ENCODE data around the gene CHD1L. TPM values are rescaled to one million over a fixed set of nuclear protein-coding genes. Genes with fewer than 3 reads are reported as not detected.

Gene CHD1L
- total and polyA plus RNA-seq, 2 experiments from 2014 or later = 29.8 to 43.9 TPM

DNA sequence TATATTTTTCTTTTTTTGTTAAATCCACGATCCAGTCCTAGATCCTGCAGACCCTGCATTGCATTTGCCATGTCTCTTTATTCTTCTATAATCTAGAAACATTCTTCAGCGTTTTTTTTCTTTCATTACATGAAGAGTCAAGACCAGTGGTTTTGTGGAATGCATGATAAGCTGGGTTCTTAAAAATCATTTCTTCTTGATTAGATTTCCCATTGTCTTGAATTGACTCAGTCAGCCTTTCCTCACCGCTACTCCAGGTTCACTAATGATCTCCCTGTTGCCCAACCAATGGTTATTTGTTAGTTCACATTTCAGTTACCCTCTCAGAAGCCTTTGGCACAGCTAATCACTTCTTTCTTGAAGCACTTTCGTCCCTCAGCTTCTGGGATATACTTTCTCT lies 25.2 kb downstream of the CHD1L start:
- H3K36me3 Mint-ChIP-seq (ENCODE audit: low read depth) = peaks cover 58% of the 10 kb centered on the region

DNA sequence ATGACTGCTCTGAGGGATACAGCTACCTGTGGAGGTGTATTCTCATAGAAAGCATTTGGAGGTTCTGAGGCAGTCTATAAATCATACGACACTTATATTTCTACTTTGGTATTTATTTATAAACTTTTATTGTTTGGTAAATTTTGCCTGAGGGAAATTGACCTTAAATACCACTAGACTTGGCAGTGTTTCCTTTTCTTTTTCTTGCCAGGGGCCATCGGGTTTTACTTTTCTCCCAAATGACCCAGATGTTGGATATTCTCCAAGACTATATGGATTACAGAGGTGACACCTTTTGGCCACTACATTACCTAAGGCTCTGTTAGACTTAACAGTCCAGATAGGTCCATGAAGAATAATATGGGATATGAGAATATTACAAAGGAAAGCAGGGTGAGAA lies 28.2 kb downstream of the CHD1L start:
- Mint-ChIP-seq H3K4me1 (peaks cover 6% of the 10 kb centered on the region; the same call in 2 of the 3 replicates), H3K9me3 (no peaks in the 10 kb centered on the region), H3K36me3 (ENCODE audit: low read depth) (peaks cover 64% of the 10 kb centered on the region), H3K4me3 (no peak overlapping the region), H3K27ac (no peak overlapping the region), H3K27me3 (ENCODE audit: insufficient read depth, low read depth, poor library complexity) (no peaks in the 10 kb centered on the region)
- peaks cover 4% of the 10 kb centered on the region; the same call in 1 of the 2 replicates for H3K4me1 ChIP-seq (ENCODE audit: insufficient read depth)
- no peak overlapping the region for H3K4me3 ChIP-seq
- ATAC-seq (no peak), DNase-seq (ENCODE audit: low spot score) (no peak)
- H3K4me2 ChIP-seq = no peak overlapping the region
- no peak overlapping the region for H2AFZ ChIP-seq
- H4K20me1 ChIP-seq (replicated peaks; ENCODE audit: insufficient read depth) = peaks cover 10% of the 10 kb centered on the region; the same call in 1 of the 2 replicates
- no peak for TF ChIP-seq ZNF331 (CRISPR knock-in tag; IDR thresholded peaks at IDR 0.05; ENCODE audit: low read depth)
- no peak overlapping the region for H3K27ac ChIP-seq (ENCODE audit: low read depth)
- H3K36me3 ChIP-seq (ENCODE audit: insufficient read depth) = peaks cover 28% of the 10 kb centered on the region; the same call in 1 of the 2 replicates
- no peaks in the 10 kb centered on the region for H3K79me2 ChIP-seq (replicated peaks; ENCODE audit: insufficient read depth)
- no peaks in the 10 kb centered on the region for H3K9me2 ChIP-seq (ENCODE audit: insufficient read depth)
- H3F3A ChIP-seq (replicated peaks; ENCODE audit: low read depth) = no peaks in the 10 kb centered on the region
- H3K27me3 ChIP-seq (ENCODE audit: insufficient read depth) = no peaks in the 10 kb centered on the region

More for the DNA sequence above, 25.2 kb downstream of the CHD1L start:
- H3K9me2 ChIP-seq (ENCODE audit: insufficient read depth) = no peaks in the 10 kb centered on the region
- H3K36me3 ChIP-seq (ENCODE audit: insufficient read depth) = peaks cover 27% of the 10 kb centered on the region; the same call in 1 of the 2 replicates
- Mint-ChIP-seq H3K27me3 (ENCODE audit: insufficient read depth, low read depth, poor library complexity) (peaks cover 2% of the 10 kb centered on the region), H3K4me1 (no peaks in the 10 kb centered on the region), H3K4me3 (no peak overlapping the region), H3K27ac (no peak overlapping the region), H3K9me3 (no peaks in the 10 kb centered on the region)
- no peaks in the 10 kb centered on the region for H3K4me1 ChIP-seq (ENCODE audit: insufficient read depth)
- no peaks in the 10 kb centered on the region for H3K79me2 ChIP-seq (replicated peaks; ENCODE audit: insufficient read depth)
- DNase-seq (ENCODE audit: low spot score) = no peak
- no peaks in the 10 kb centered on the region for H3F3A ChIP-seq (replicated peaks; ENCODE audit: low read depth)
- H4K20me1 ChIP-seq (replicated peaks; ENCODE audit: insufficient read depth) = peaks cover 6% of the 10 kb centered on the region; the same call in 1 of the 2 replicates
- H3K4me2 ChIP-seq = no peak overlapping the region
- H2AFZ ChIP-seq = no peak overlapping the region
- H3K4me3 ChIP-seq = no peak overlapping the region
- TF ChIP-seq CREB1 (CRISPR knock-in tag; IDR thresholded peaks at IDR 0.05; ENCODE audit: low read depth) (no peak), EZH2phosphoT487 (IDR thresholded peaks at IDR 0.05; ENCODE audit: unreplicated experiment) (no peak), NANOG (IDR thresholded peaks at IDR 0.05; ENCODE audit: borderline replicate concordance) (no peak), EZH2 (IDR thresholded peaks at IDR 0.05; ENCODE audit: low read depth, unreplicated experiment) (no peak)
- TF ChIP-seq, protein P1, sequence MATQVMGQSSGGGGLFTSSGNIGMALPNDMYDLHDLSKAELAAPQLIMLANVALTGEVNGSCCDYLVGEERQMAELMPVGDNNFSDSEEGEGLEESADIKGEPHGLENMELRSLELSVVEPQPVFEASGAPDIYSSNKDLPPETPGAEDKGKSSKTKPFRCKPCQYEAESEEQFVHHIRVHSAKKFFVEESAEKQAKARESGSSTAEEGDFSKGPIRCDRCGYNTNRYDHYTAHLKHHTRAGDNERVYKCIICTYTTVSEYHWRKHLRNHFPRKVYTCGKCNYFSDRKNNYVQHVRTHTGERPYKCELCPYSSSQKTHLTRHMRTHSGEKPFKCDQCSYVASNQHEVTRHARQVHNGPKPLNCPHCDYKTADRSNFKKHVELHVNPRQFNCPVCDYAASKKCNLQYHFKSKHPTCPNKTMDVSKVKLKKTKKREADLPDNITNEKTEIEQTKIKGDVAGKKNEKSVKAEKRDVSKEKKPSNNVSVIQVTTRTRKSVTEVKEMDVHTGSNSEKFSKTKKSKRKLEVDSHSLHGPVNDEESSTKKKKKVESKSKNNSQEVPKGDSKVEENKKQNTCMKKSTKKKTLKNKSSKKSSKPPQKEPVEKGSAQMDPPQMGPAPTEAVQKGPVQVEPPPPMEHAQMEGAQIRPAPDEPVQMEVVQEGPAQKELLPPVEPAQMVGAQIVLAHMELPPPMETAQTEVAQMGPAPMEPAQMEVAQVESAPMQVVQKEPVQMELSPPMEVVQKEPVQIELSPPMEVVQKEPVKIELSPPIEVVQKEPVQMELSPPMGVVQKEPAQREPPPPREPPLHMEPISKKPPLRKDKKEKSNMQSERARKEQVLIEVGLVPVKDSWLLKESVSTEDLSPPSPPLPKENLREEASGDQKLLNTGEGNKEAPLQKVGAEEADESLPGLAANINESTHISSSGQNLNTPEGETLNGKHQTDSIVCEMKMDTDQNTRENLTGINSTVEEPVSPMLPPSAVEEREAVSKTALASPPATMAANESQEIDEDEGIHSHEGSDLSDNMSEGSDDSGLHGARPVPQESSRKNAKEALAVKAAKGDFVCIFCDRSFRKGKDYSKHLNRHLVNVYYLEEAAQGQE (IDR thresholded peaks at IDR 0.05; ENCODE audit: unreplicated experiment) = no peak
- H3K27me3 ChIP-seq (ENCODE audit: insufficient read depth) = no peaks in the 10 kb centered on the region
- H3K27ac ChIP-seq (ENCODE audit: low read depth) = no peak overlapping the region
- no peak for ATAC-seq

DNA sequence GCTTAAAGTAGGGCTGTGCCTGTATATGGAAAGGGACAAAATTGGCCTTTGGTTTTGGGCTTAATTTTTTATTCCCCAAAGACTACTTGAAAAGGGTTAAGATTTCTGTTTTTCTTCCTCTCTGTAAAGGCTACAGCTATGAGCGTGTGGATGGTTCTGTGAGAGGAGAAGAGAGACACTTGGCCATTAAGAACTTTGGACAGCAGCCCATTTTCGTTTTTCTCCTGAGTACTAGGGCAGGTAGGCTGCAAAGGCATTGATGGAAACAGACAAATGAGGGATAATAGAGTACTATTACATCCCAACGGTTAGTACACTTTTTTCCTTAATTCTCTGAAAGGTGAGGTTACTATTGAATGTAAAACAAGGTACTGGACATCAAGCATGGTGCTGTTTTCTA lies 29.6 kb downstream of the CHD1L start:
- no peak overlapping the region for H3K27ac Mint-ChIP-seq
- peaks cover 67% of the 10 kb centered on the region for H3K36me3 Mint-ChIP-seq (ENCODE audit: low read depth)
- no peak for TF ChIP-seq EZH2phosphoT487 (IDR thresholded peaks at IDR 0.05; ENCODE audit: unreplicated experiment)
- no peak overlapping the region for H2AFZ ChIP-seq
- H3K4me1 Mint-ChIP-seq = peaks cover 6% of the 10 kb centered on the region; the same call in 2 of the 3 replicates
- H3K4me2 ChIP-seq = no peak overlapping the region
- H3K4me1 ChIP-seq (ENCODE audit: insufficient read depth) = peaks cover 4% of the 10 kb centered on the region; the same call in 1 of the 2 replicates
- DNase-seq (ENCODE audit: low spot score) (no peak), ATAC-seq (no peak)
- H3K27me3 Mint-ChIP-seq (ENCODE audit: insufficient read depth, low read depth, poor library complexity) = no peaks in the 10 kb centered on the region
- H4K20me1 ChIP-seq (replicated peaks; ENCODE audit: insufficient read depth) = peaks cover 10% of the 10 kb centered on the region; the same call in 1 of the 2 replicates
- H3K79me2 ChIP-seq (replicated peaks; ENCODE audit: insufficient read depth) = no peaks in the 10 kb centered on the region
- peaks cover 30% of the 10 kb centered on the region for H3K36me3 ChIP-seq (ENCODE audit: insufficient read depth)
- H3K27me3 ChIP-seq (ENCODE audit: insufficient read depth) = no peaks in the 10 kb centered on the region
- H3K4me3 ChIP-seq = no peak overlapping the region
- no peak overlapping the region for H3K4me3 Mint-ChIP-seq
- no peak overlapping the region for H3K27ac ChIP-seq (ENCODE audit: low read depth)
- H3K9me3 Mint-ChIP-seq = no peaks in the 10 kb centered on the region
- H3F3A ChIP-seq (replicated peaks; ENCODE audit: low read depth) = no peaks in the 10 kb centered on the region
- H3K9me2 ChIP-seq (ENCODE audit: insufficient read depth) = no peaks in the 10 kb centered on the region

Measured in GM23338 (cell line).